Nephron progenitor cell (in vitro differentiated cells): Measurements from ENCODE around the gene GPX2.

ENCODE experiments used
- DNase-seq: peaks from one replicate; pipeline ENCODE4 v3.0.0; 2021
- H3K27ac Mint-ChIP-seq: 2 replicates; pipeline ENCODE4 v1.8.0; 2021; ENCODE audit warnings: mild to moderate bottlenecking, moderate library complexity, mixed read lengths
- H3K27me3 Mint-ChIP-seq: 2 replicates; pipeline ENCODE4 v1.8.0; 2021; ENCODE audit warnings: mild to moderate bottlenecking, low read depth, mixed read lengths; ENCODE audit not compliant: poor library complexity
- H3K36me3 Mint-ChIP-seq: 2 replicates; pipeline ENCODE4 v1.8.0; 2021; ENCODE audit warnings: low read depth, mixed read lengths
- H3K4me1 Mint-ChIP-seq: 2 replicates; pipeline ENCODE4 v1.8.0; 2021; ENCODE audit warnings: mixed read lengths
- H3K4me3 Mint-ChIP-seq: 2 replicates; pipeline ENCODE4 v1.8.0; 2021; ENCODE audit warnings: mild to moderate bottlenecking, moderate library complexity, mixed read lengths
- H3K9me3 Mint-ChIP-seq: 2 replicates; pipeline ENCODE4 v1.8.0; 2021; ENCODE audit warnings: mild to moderate bottlenecking, moderate library complexity, mixed read lengths
- TF ChIP-seq, protein P1 (sequence below): fragments of 200-600 bp; sonication (generic); IDR thresholded peaks from 2 replicates; pipeline ENCODE4 v1.5.0; 2021; ENCODE audit warnings: antibody characterized with exemption

GPX2 gene

DNA sequence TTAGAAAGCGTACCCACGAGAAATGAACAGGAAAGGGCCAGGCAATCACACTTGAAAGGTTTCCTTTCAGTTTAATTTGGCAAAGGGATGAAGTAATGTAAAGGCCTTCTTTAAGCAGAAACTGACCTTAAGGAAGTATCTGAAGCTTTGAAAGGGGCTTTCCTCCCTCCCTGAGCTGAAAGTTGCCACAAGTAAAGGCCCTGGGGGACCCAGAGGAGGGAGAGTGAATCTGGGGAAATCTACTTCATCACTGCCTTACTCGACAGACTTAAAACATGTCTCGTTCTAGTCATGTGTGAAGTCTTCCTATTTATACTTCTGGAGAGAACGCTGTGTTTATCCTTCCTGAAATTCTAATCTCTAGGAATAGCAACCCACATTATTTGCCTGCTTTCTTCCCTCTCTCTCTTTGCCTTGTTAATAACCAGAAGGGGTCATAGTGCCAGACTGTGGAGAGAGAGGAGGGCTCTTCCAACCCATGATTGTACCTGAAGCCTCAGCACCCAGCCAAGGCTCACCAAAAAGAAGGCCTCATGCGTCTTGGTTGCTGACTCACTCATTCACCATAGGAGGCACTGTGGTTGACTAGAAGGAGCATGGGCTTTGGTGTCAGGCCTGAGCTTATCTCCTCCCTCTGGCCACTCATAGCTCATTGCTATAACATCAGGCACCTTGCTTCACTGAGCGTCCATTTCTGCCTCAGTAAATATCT lies 10.2 kb upstream of the GPX2 start:
- H3K9me3 Mint-ChIP-seq, result no peaks in the 10 kb centered on the region
- peaks cover 4% of the 10 kb centered on the region for H3K36me3 Mint-ChIP-seq
- DNase-seq, result no peak
- H3K27me3 Mint-ChIP-seq, result peaks cover 5% of the 10 kb centered on the region
- no peak overlapping the region for H3K27ac Mint-ChIP-seq
- TF ChIP-seq, protein P1, sequence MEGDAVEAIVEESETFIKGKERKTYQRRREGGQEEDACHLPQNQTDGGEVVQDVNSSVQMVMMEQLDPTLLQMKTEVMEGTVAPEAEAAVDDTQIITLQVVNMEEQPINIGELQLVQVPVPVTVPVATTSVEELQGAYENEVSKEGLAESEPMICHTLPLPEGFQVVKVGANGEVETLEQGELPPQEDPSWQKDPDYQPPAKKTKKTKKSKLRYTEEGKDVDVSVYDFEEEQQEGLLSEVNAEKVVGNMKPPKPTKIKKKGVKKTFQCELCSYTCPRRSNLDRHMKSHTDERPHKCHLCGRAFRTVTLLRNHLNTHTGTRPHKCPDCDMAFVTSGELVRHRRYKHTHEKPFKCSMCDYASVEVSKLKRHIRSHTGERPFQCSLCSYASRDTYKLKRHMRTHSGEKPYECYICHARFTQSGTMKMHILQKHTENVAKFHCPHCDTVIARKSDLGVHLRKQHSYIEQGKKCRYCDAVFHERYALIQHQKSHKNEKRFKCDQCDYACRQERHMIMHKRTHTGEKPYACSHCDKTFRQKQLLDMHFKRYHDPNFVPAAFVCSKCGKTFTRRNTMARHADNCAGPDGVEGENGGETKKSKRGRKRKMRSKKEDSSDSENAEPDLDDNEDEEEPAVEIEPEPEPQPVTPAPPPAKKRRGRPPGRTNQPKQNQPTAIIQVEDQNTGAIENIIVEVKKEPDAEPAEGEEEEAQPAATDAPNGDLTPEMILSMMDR, result no peak
- no peak overlapping the region for H3K4me3 Mint-ChIP-seq
- H3K4me1 Mint-ChIP-seq, result peaks cover 16% of the 10 kb centered on the region

DNA sequence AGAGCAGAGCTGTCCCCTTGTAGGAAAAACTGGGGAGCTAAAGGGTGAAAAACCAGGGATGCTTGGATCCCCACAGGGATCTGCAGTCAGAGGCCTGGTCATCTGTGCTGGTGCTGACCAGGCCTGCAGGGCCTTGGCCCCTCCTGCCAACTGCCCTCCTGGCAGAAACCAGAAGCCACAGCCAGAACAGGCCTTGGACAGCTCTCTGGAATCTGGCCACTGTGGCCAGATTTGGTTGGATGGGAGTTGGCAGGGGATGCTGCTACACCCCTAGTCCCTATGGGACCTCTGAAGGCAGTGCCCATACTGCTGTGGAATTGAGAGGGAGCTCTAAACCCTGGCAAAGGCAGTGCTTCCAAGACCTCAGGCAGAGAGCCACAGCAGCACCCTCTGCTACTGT lies 9.2 kb upstream of the GPX2 start:
- H3K4me1 Mint-ChIP-seq, result peaks cover 23% of the 10 kb centered on the region
- DNase-seq, result no peak
- H3K27ac Mint-ChIP-seq, result no peak overlapping the region
- TF ChIP-seq, protein P1, result no peak
- H3K4me3 Mint-ChIP-seq, result no peak overlapping the region
- H3K9me3 Mint-ChIP-seq, result no peaks in the 10 kb centered on the region
- peaks cover 5% of the 10 kb centered on the region for H3K27me3 Mint-ChIP-seq
- H3K36me3 Mint-ChIP-seq, result peaks cover 4% of the 10 kb centered on the region

DNA sequence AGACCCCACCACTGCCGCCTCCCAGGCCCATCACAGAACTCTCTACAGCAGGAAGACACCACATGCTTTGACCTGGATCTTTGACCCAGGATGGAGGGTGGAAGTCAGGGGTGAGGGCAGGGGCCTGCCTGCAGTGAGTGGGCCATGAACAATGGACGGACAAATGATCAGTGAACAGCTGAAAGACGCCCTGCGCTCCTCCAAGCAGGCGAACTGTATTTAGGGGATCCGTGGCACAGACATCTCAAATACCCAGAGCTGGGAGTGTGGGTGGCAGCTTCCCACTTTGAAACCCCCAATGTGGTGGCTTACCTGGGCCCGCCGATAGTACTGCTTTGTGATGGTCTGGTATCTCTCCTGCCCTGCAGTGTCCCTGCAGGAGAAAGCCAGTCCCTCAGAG lies 8.7 kb upstream of the GPX2 start:
- no peaks in the 10 kb centered on the region for H3K9me3 Mint-ChIP-seq
- TF ChIP-seq, protein P1, result no peak
- DNase-seq, result no peak
- no peak overlapping the region for H3K27ac Mint-ChIP-seq
- peaks cover 5% of the 10 kb centered on the region for H3K27me3 Mint-ChIP-seq
- peaks cover 8% of the 10 kb centered on the region for H3K36me3 Mint-ChIP-seq
- peaks cover 27% of the 10 kb centered on the region for H3K4me1 Mint-ChIP-seq
- no peak overlapping the region for H3K4me3 Mint-ChIP-seq

DNA sequence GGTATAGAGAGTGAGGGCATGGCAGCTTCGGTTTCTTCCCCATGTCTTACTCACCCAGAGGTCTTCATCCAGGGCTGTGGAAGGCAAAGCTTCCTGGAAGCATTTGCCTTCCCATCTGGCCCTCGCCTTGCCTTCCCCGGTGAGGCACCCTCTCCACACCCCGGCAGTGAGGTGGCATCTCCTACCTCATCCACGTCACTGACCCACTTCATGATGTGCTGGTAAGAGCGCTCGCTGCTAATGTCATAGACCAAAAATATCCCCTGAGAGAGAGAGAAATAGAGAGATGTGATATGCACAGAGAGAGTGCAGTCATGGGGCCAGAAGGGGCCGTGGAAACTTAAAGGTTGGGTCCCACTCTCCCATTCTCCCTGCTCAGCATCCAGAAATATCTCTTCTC lies 8.3 kb upstream of the GPX2 start:
- TF ChIP-seq, protein P1, result no peak
- DNase-seq, result no peak
- H3K4me3 Mint-ChIP-seq, result no peak overlapping the region
- H3K27ac Mint-ChIP-seq, result no peak overlapping the region
- peaks cover 30% of the 10 kb centered on the region for H3K4me1 Mint-ChIP-seq
- H3K9me3 Mint-ChIP-seq, result no peaks in the 10 kb centered on the region
- H3K36me3 Mint-ChIP-seq, result peaks cover 10% of the 10 kb centered on the region
- H3K27me3 Mint-ChIP-seq, result peaks cover 5% of the 10 kb centered on the region

DNA sequence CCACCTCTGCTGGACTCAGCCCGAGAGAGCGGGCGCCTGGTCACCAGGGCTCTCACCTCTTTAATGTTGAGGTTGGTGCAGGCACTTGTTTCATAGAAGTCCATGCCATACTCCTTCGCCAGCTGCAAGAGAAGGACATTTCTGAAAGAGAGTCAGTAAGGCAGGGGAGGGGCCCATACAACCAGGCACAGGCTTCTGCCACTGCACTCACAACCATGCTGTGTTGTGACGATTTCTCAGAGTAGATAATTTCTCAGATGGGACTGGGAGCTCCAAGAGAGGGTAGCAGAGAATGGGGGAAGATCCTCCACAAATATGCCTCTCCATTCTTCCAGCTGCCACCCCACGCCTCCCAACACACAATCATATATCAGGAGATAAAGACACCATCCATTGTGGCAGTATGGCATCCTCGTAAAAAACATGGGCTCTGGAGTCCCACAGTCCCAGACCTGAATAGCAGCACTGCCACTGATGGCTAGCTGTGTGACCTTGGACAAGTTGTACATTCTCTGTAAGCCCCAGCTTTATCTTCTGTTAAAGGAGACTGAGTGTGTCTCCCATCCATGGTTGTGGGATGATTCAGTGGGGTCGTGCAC lies 6.2 kb upstream of the GPX2 start:
- H3K4me3 Mint-ChIP-seq, result no peak overlapping the region
- DNase-seq, result no peak
- TF ChIP-seq, protein P1, result no peak
- H3K4me1 Mint-ChIP-seq, result peaks cover 17% of the 10 kb centered on the region
- peaks cover 18% of the 10 kb centered on the region for H3K36me3 Mint-ChIP-seq
- no peak overlapping the region for H3K27ac Mint-ChIP-seq
- H3K9me3 Mint-ChIP-seq, result no peaks in the 10 kb centered on the region
- peaks cover 5% of the 10 kb centered on the region for H3K27me3 Mint-ChIP-seq
